ENCODE measurements around the gene NCOA1.
"Not testable (repeated sequence)": the region's sequence is repeated elsewhere in the genome, so short reads cannot be mapped to it uniquely, and the experiment has no call there.

NCOA1 gene

GRCh38 chr2:24550301-24550700 is 59.2 kb downstream of the NCOA1 start:
- not testable (repeated sequence) for H3K4me1 ChIP-seq (ENCODE audit: control insufficient read depth, insufficient read depth, low read length); H3K27me3 ChIP-seq (ENCODE audit: control insufficient read depth, insufficient read depth, low read length); H3K9ac ChIP-seq (ENCODE audit: low read length); H3K4me3 ChIP-seq (ENCODE audit: low read length); H3K9me3 ChIP-seq (ENCODE audit: control insufficient read depth, low read length); H3K36me3 ChIP-seq (ENCODE audit: control insufficient read depth, insufficient read depth, low read length)

GRCh38 chr2:24551016-24551415 is 60.0 kb downstream of the NCOA1 start:
- Histone ChIP-seq H3K9ac (ENCODE audit: low read length) (no peak overlapping the region), H3K4me1 (ENCODE audit: control insufficient read depth, insufficient read depth, low read length) (no peaks in the 10 kb centered on the region), H3K4me3 (ENCODE audit: low read length) (no peak overlapping the region), H3K9me3 (ENCODE audit: control insufficient read depth, low read length) (no peaks in the 10 kb centered on the region), H3K27me3 (ENCODE audit: control insufficient read depth, insufficient read depth, low read length) (no peaks in the 10 kb centered on the region), H3K36me3 (ENCODE audit: control insufficient read depth, insufficient read depth, low read length) (no peaks in the 10 kb centered on the region)

- Histone ChIP-seq H3K9ac (ENCODE audit: low read length) (no peak overlapping the region), H3K4me3 (ENCODE audit: low read length) (no peak overlapping the region), H3K9me3 (ENCODE audit: control insufficient read depth, low read length) (no peaks in the 10 kb centered on the region), H3K36me3 (ENCODE audit: control insufficient read depth, insufficient read depth, low read length) (no peaks in the 10 kb centered on the region), H3K4me1 (ENCODE audit: control insufficient read depth, insufficient read depth, low read length) (no peaks in the 10 kb centered on the region), H3K27me3 (ENCODE audit: control insufficient read depth, insufficient read depth, low read length) (no peaks in the 10 kb centered on the region)
These were observed 61.8 kb downstream of the NCOA1 start for GRCh38 chr2:24552836-24553235.

GRCh38 chr2:24558781-24559472 is 67.9 kb downstream of the NCOA1 start:
- Histone ChIP-seq H3K4me1 (ENCODE audit: control insufficient read depth, insufficient read depth, low read length) (no peaks in the 10 kb centered on the region), H3K4me3 (ENCODE audit: low read length) (no peak overlapping the region), H3K36me3 (ENCODE audit: control insufficient read depth, insufficient read depth, low read length) (no peaks in the 10 kb centered on the region), H3K9me3 (ENCODE audit: control insufficient read depth, low read length) (no peaks in the 10 kb centered on the region), H3K9ac (ENCODE audit: low read length) (no peak overlapping the region), H3K27me3 (ENCODE audit: control insufficient read depth, insufficient read depth, low read length) (no peaks in the 10 kb centered on the region)

GRCh38 chr2:24559473-24560113 is 68.5 kb downstream of the NCOA1 start:
- H3K9ac ChIP-seq (ENCODE audit: low read length), result no peak overlapping the region
- H3K27me3 ChIP-seq (ENCODE audit: control insufficient read depth, insufficient read depth, low read length), result no peaks in the 10 kb centered on the region
- H3K4me3 ChIP-seq (ENCODE audit: low read length), result no peak overlapping the region

GRCh38 chr2:24565537-24565936 is 74.5 kb downstream of the NCOA1 start:
- Histone ChIP-seq H3K27me3 (ENCODE audit: control insufficient read depth, insufficient read depth, low read length) (no peaks in the 10 kb centered on the region), H3K4me1 (ENCODE audit: control insufficient read depth, insufficient read depth, low read length) (no peaks in the 10 kb centered on the region), H3K9ac (ENCODE audit: low read length) (no peak overlapping the region), H3K9me3 (ENCODE audit: control insufficient read depth, low read length) (no peaks in the 10 kb centered on the region), H3K4me3 (ENCODE audit: low read length) (no peak overlapping the region), H3K36me3 (ENCODE audit: control insufficient read depth, insufficient read depth, low read length) (peaks cover 4% of the 10 kb centered on the region)

More at GRCh38 chr2:24559473-24560113, 68.5 kb downstream of the NCOA1 start:
- Histone ChIP-seq H3K36me3 (ENCODE audit: control insufficient read depth, insufficient read depth, low read length) (no peaks in the 10 kb centered on the region), H3K9me3 (ENCODE audit: control insufficient read depth, low read length) (no peaks in the 10 kb centered on the region), H3K4me1 (ENCODE audit: control insufficient read depth, insufficient read depth, low read length) (no peaks in the 10 kb centered on the region)

GRCh38 chr2:24566209-24566608 is 75.2 kb downstream of the NCOA1 start:
- no peak overlapping the region for H3K4me3 ChIP-seq (ENCODE audit: low read length)
- peaks cover 4% of the 10 kb centered on the region for H3K36me3 ChIP-seq (ENCODE audit: control insufficient read depth, insufficient read depth, low read length)
- no peaks in the 10 kb centered on the region for H3K27me3 ChIP-seq (ENCODE audit: control insufficient read depth, insufficient read depth, low read length)
- no peaks in the 10 kb centered on the region for H3K9me3 ChIP-seq (ENCODE audit: control insufficient read depth, low read length)
- no peaks in the 10 kb centered on the region for H3K4me1 ChIP-seq (ENCODE audit: control insufficient read depth, insufficient read depth, low read length)
- no peak overlapping the region for H3K9ac ChIP-seq (ENCODE audit: low read length)

- peaks cover under 1% of the 10 kb centered on the region for H3K4me1 ChIP-seq (ENCODE audit: control insufficient read depth, insufficient read depth, low read length)
- no peak overlapping the region for H3K4me3 ChIP-seq (ENCODE audit: low read length)
- no peaks in the 10 kb centered on the region for H3K27me3 ChIP-seq (ENCODE audit: control insufficient read depth, insufficient read depth, low read length)
- H3K9ac ChIP-seq (ENCODE audit: low read length), result no peak overlapping the region
- no peaks in the 10 kb centered on the region for H3K9me3 ChIP-seq (ENCODE audit: control insufficient read depth, low read length)
- peaks cover 4% of the 10 kb centered on the region for H3K36me3 ChIP-seq (ENCODE audit: control insufficient read depth, insufficient read depth, low read length)
These were observed 75.6 kb downstream of the NCOA1 start for GRCh38 chr2:24566630-24567029.

- H3K9me3 ChIP-seq (ENCODE audit: control insufficient read depth, low read length), result no peaks in the 10 kb centered on the region
These were observed 77.5 kb downstream of the NCOA1 start for GRCh38 chr2:24568551-24568950.

GRCh38 chr2:24569565-24569964 is 78.5 kb downstream of the NCOA1 start:
- not testable (repeated sequence) for H3K4me3 ChIP-seq (ENCODE audit: low read length); H3K9ac ChIP-seq (ENCODE audit: low read length); H3K4me1 ChIP-seq (ENCODE audit: control insufficient read depth, insufficient read depth, low read length); H3K36me3 ChIP-seq (ENCODE audit: control insufficient read depth, insufficient read depth, low read length); H3K9me3 ChIP-seq (ENCODE audit: control insufficient read depth, low read length); H3K27me3 ChIP-seq (ENCODE audit: control insufficient read depth, insufficient read depth, low read length)

More at GRCh38 chr2:24568551-24568950, 77.5 kb downstream of the NCOA1 start:
- H3K27me3 ChIP-seq (ENCODE audit: control insufficient read depth, insufficient read depth, low read length), result no peaks in the 10 kb centered on the region
- peaks cover 8% of the 10 kb centered on the region for H3K4me1 ChIP-seq (ENCODE audit: control insufficient read depth, insufficient read depth, low read length)
- peaks cover 4% of the 10 kb centered on the region for H3K36me3 ChIP-seq (ENCODE audit: control insufficient read depth, insufficient read depth, low read length)
- no peak overlapping the region for H3K9ac ChIP-seq (ENCODE audit: low read length)
- no peak overlapping the region for H3K4me3 ChIP-seq (ENCODE audit: low read length)

- Histone ChIP-seq H3K36me3 (ENCODE audit: control insufficient read depth, insufficient read depth, low read length) (peaks cover 4% of the 10 kb centered on the region), H3K9me3 (ENCODE audit: control insufficient read depth, low read length) (no peaks in the 10 kb centered on the region), H3K27me3 (ENCODE audit: control insufficient read depth, insufficient read depth, low read length) (no peaks in the 10 kb centered on the region), H3K4me3 (ENCODE audit: low read length) (no peak overlapping the region), H3K4me1 (ENCODE audit: control insufficient read depth, insufficient read depth, low read length) (peaks cover 8% of the 10 kb centered on the region), H3K9ac (ENCODE audit: low read length) (no peak overlapping the region)
These were observed 79.2 kb downstream of the NCOA1 start for GRCh38 chr2:24570225-24570624.

- H3K4me3 ChIP-seq (ENCODE audit: low read length), result no peak overlapping the region
- no peak overlapping the region for H3K9ac ChIP-seq (ENCODE audit: low read length)
- H3K27me3 ChIP-seq (ENCODE audit: control insufficient read depth, insufficient read depth, low read length), result no peaks in the 10 kb centered on the region
- no peaks in the 10 kb centered on the region for H3K9me3 ChIP-seq (ENCODE audit: control insufficient read depth, low read length)
- H3K4me1 ChIP-seq (ENCODE audit: control insufficient read depth, insufficient read depth, low read length), result peaks cover 8% of the 10 kb centered on the region
- no peaks in the 10 kb centered on the region for H3K36me3 ChIP-seq (ENCODE audit: control insufficient read depth, insufficient read depth, low read length)
These were observed 80.9 kb downstream of the NCOA1 start for GRCh38 chr2:24571828-24572442.

All from mucosa of stomach (tissue), 1 donor.